Activated T-helper 17 cell treated with anti-CD3 and anti-CD28 coated beads, Interleukin-2, amount 50 U/mL, for 72 hours (primary cell): ENCODE measurements around the gene MSH6. TPM values are rescaled to one million over a fixed set of nuclear protein-coding genes. Genes with fewer than 3 reads are reported as not detected.

ENCODE experiments used
- ATAC-seq: fragments of 150-1000 bp; cut with Tn5 transposase; replicated peaks from 2 replicates; pipeline ENCODE4 v1.10.0; 2021; ENCODE audit warnings: mild to moderate bottlenecking, moderate library complexity
- H3K27ac Mint-ChIP-seq: one replicate; pipeline ENCODE4 v1.8.0; 2022; ENCODE audit warnings: mixed read lengths
- H3K27me3 Mint-ChIP-seq: one replicate; pipeline ENCODE4 v1.8.0; 2022; ENCODE audit warnings: mixed read lengths
- H3K36me3 Mint-ChIP-seq: one replicate; pipeline ENCODE4 v1.8.0; 2022; ENCODE audit warnings: low read depth, mild to moderate bottlenecking, mixed read lengths
- H3K4me1 Mint-ChIP-seq: one replicate; pipeline ENCODE4 v1.8.0; 2022; ENCODE audit warnings: mixed read lengths
- H3K4me3 Mint-ChIP-seq: one replicate; pipeline ENCODE4 v1.8.0; 2022; ENCODE audit warnings: mild to moderate bottlenecking, mixed read lengths
- H3K9me3 Mint-ChIP-seq: one replicate; pipeline ENCODE4 v1.8.0; 2022; ENCODE audit warnings: mixed read lengths
- total RNA-seq, 2 donors: library from RNA; stranded (reverse); gene quantifications; one replicate each; pipeline ENCODE4 v1.2.3, GENCODE V29; 2022

Gene MSH6, protein sequence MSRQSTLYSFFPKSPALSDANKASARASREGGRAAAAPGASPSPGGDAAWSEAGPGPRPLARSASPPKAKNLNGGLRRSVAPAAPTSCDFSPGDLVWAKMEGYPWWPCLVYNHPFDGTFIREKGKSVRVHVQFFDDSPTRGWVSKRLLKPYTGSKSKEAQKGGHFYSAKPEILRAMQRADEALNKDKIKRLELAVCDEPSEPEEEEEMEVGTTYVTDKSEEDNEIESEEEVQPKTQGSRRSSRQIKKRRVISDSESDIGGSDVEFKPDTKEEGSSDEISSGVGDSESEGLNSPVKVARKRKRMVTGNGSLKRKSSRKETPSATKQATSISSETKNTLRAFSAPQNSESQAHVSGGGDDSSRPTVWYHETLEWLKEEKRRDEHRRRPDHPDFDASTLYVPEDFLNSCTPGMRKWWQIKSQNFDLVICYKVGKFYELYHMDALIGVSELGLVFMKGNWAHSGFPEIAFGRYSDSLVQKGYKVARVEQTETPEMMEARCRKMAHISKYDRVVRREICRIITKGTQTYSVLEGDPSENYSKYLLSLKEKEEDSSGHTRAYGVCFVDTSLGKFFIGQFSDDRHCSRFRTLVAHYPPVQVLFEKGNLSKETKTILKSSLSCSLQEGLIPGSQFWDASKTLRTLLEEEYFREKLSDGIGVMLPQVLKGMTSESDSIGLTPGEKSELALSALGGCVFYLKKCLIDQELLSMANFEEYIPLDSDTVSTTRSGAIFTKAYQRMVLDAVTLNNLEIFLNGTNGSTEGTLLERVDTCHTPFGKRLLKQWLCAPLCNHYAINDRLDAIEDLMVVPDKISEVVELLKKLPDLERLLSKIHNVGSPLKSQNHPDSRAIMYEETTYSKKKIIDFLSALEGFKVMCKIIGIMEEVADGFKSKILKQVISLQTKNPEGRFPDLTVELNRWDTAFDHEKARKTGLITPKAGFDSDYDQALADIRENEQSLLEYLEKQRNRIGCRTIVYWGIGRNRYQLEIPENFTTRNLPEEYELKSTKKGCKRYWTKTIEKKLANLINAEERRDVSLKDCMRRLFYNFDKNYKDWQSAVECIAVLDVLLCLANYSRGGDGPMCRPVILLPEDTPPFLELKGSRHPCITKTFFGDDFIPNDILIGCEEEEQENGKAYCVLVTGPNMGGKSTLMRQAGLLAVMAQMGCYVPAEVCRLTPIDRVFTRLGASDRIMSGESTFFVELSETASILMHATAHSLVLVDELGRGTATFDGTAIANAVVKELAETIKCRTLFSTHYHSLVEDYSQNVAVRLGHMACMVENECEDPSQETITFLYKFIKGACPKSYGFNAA (N-terminal part only)
- total RNA-seq: 100 to 1,000 TPM in 1 of 2 donors, 10 to 100 TPM in 1; 88.9 to 121 TPM

DNA sequence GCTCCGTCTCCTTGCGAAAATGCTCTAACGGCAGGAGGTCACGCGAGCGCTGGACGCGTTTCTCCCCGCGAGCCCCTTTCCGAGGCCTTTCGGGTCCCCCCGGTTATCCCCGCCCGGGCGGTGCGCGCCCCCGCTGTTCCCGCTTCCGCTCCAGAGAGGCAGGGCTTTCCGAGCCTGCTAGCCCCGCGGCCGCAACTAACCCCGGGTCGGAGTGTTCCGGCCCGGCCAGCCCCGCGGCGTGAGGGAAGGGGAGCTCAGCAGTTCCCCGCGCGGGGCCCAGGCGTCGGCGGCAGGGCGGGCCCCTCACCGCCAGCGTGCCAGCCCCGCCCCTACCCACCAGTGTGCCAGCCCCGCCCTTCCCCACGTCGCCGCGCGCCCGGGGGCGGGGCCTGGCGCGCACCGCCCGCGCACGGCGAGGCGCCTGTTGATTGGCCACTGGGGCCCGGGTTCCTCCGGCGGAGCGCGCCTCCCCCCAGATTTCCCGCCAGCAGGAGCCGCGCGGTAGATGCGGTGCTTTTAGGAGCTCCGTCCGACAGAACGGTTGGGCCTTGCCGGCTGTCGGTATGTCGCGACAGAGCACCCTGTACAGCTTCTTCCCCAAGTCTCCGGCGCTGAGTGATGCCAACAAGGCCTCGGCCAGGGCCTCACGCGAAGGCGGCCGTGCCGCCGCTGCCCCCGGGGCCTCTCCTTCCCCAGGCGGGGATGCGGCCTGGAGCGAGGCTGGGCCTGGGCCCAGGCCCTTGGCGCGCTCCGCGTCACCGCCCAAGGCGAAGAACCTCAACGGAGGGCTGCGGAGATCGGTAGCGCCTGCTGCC lies at the start of gene MSH6:
TSS of gene MSH6 (plus strand) at position 475 of the 815 bp plus-strand sequence. CDS start at position 564, 89 bp downstream.
- no peaks in the 10 kb centered on the region for H3K9me3 Mint-ChIP-seq
- no peaks in the 10 kb centered on the region for H3K27me3 Mint-ChIP-seq
- peak; percentile 93 for ATAC-seq
- peak within 1 kb of the TSS; percentile 79 for H3K4me3 Mint-ChIP-seq
- H3K4me1 Mint-ChIP-seq: peaks cover 13% of the 10 kb centered on the region
- H3K27ac Mint-ChIP-seq: peak within 1 kb of the TSS; percentile 56
- H3K36me3 Mint-ChIP-seq: peaks cover 30% of the 10 kb centered on the region

DNA sequence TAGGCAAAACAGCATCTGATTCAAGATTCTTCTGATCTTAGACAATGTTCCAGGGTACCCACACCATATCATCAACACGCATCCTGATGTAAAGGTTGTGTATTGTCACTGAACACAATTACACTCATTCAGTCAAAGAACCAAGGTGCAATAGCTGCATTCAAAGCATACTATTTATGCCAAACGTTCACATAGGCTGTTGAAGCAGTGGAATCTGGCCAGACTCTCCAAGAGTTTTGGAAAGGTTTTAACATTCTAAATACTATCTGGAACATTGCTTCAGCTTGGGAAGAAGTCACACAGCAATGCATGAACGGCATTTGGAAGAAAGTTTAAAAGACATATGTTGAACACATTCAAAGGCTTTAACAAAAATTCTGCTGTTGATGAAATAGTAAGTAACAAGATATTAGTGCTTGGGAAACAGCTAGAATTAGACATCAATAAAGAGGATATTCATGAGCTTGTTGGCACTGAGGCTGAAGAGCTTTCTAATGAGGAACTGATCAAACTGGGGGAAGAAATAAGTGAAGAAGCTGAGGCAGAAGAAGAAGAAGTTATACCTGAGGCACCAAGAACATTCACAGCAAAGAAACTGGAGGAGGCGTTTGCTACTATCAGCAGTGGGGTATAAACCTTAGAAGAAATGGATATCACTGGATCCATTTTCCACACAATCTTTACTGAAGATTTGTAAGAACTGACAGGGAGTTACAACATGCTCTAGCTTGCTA lies 47.6 kb upstream of the MSH6 start:
- no peaks in the 10 kb centered on the region for H3K4me1 Mint-ChIP-seq
- no peak overlapping the region for H3K4me3 Mint-ChIP-seq
- H3K27ac Mint-ChIP-seq: no peak overlapping the region
- no peaks in the 10 kb centered on the region for H3K9me3 Mint-ChIP-seq
- H3K36me3 Mint-ChIP-seq: no peaks in the 10 kb centered on the region
- no peak for ATAC-seq
- peaks cover 3% of the 10 kb centered on the region for H3K27me3 Mint-ChIP-seq

DNA sequence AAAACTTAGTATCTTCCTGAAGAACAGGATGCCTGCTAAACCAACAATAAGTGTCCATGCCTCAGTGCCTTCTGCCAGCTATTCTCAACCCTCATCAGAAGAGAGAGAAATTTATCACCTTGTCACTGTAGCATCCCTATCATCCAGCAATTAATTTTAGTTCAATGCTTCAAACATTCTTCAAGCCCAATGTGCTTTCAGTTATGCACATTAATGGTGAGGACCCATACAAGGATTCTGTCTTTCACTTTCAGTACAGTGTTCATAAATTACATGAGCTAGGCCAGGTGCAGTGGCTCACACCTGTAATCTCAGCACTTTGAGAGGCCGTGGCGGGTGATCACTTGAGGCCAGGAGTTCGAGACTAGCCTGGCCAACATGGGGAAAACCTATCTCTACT lies 47.0 kb upstream of the MSH6 start:
- Mint-ChIP-seq H3K4me1 (no peaks in the 10 kb centered on the region), H3K27me3 (peaks cover 3% of the 10 kb centered on the region), H3K9me3 (no peaks in the 10 kb centered on the region), H3K4me3 (no peak overlapping the region), H3K36me3 (no peaks in the 10 kb centered on the region), H3K27ac (no peak overlapping the region)
- no peak for ATAC-seq

DNA sequence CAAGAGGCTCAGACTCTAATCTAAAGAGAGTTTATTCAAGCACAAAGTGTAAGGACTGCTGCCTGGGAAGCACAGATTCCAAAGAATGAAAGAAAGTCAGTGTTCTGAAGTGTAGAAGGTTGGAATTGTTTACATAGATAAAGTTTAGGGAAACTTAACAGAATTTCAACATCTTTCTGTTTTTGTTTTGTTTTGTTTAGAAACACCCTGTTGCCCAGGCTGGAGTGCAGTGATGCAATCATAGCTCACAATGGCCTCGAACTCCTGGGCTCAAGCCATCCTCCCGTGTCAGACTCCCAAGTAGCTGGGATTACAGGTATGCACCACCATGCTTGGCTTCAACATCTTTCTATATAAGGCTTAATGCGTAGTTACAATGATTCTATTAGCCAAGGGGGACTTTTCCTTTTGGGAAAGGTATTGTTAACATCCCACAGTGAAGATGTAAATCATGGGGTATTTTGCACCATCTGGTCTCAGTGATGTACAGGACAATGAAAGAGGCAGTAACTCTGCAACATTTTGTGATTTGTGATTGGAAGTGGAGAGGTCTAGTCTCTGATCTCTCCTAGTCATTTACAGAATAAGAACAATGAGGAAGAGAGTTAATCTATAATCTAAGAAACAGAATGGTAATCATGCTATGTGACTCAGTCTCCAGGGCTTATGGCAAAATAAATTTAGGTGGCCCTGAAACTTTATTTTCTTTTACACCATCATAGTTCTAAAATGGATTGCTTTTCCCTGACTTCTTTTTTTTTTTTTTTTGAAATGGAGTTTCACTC lies 45.6 kb upstream of the MSH6 start:
- no peaks in the 10 kb centered on the region for H3K9me3 Mint-ChIP-seq
- H3K27me3 Mint-ChIP-seq: peaks cover 3% of the 10 kb centered on the region
- H3K4me1 Mint-ChIP-seq: no peaks in the 10 kb centered on the region

DNA sequence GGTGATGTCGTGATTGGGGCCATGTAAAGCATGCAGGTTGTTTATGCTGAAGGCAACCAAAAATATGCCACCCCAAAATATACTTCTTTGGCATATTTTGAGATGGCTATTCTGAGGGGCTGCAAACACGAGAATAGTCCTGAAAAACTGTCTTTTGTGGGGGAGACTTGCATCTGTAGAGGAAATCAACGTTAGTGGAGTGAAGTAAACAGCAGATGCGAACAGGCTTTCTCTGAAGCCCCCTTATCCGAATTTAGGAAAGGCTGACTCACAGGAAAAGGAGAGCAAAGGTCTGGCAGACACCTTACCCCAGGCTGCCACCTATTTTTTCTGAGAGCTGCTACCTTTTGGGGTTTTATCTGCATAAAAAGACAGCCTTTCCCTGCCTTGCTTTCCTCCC lies 44.6 kb upstream of the MSH6 start:
- H3K4me1 Mint-ChIP-seq: no peaks in the 10 kb centered on the region
- no peak overlapping the region for H3K27ac Mint-ChIP-seq
- H3K9me3 Mint-ChIP-seq: no peaks in the 10 kb centered on the region
- peaks cover 6% of the 10 kb centered on the region for H3K27me3 Mint-ChIP-seq
- H3K4me3 Mint-ChIP-seq: no peak overlapping the region
- H3K36me3 Mint-ChIP-seq: no peaks in the 10 kb centered on the region
- ATAC-seq: no peak

More for the DNA sequence above, 45.6 kb upstream of the MSH6 start:
- ATAC-seq: no peak
- H3K27ac Mint-ChIP-seq: no peak overlapping the region
- H3K4me3 Mint-ChIP-seq: no peak overlapping the region
- H3K36me3 Mint-ChIP-seq: no peaks in the 10 kb centered on the region

DNA sequence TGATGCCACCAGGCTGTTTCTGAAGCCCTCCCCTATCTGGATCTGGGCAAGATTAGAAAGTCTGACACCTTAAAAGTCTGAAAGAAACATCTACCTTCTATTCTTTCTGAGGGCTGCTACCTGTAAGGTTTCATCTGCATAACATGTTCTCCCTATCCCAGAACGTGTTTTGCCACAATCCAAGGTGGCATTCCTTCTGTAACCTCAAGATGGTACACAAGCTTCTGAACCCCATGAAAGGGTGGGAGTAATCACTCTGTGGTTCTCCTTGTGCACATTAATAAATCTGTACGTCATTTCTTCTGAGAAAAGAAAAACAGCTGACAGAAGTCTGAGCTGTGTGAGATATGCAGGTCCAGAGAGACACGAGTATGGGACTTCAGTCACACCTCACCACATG lies 41.8 kb upstream of the MSH6 start:
- Mint-ChIP-seq H3K4me3 (no peak overlapping the region), H3K36me3 (no peaks in the 10 kb centered on the region), H3K27ac (no peak overlapping the region), H3K27me3 (peaks cover 15% of the 10 kb centered on the region), H3K9me3 (no peaks in the 10 kb centered on the region), H3K4me1 (no peaks in the 10 kb centered on the region)
- no peak for ATAC-seq

DNA sequence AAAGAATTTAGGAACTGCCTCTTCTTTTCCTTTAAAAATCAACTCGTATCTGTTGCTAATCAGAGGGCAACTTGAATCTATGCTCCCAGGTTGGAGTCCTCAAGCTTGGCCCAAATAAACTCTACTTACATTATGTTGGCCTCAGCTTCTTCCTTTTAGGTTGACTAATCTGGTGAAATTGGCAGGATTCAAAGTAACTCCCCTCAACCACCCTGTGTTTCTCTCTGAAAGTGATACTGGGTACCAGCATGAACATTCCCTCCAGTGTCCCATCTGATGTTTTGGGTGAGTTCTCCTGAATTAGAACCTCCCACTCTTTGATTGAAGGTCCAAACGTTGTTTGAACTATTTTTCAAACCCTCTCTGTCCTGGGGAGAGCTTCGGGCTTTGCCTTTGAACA lies 41.3 kb upstream of the MSH6 start:
- no peak for ATAC-seq
- no peaks in the 10 kb centered on the region for H3K36me3 Mint-ChIP-seq
- H3K4me3 Mint-ChIP-seq: no peak overlapping the region
- H3K9me3 Mint-ChIP-seq: peaks cover 2% of the 10 kb centered on the region
- H3K4me1 Mint-ChIP-seq: no peaks in the 10 kb centered on the region
- H3K27ac Mint-ChIP-seq: no peak overlapping the region
- H3K27me3 Mint-ChIP-seq: peaks cover 15% of the 10 kb centered on the region

DNA sequence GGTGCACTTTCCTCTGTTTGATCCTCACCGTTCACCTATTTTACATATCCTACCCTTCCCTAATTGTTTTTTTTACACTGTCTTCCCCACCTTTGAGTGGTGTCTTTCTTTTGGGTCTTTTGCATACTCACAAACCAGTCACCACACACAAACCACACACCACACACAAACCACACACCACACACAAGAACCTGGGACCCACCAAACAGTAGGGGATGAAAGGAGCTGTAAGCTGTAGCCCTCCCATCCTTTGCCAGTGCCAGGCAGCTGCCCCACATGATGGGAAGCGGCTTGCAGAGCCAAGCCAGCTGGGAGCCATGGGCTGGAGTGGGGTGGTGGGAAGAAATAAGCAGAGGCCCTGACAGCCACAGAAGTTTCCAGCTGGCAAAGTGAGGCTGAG lies 38.9 kb upstream of the MSH6 start:
- Mint-ChIP-seq H3K4me1 (no peaks in the 10 kb centered on the region), H3K36me3 (no peaks in the 10 kb centered on the region), H3K4me3 (no peak overlapping the region), H3K9me3 (peaks cover 9% of the 10 kb centered on the region), H3K27me3 (peaks cover 15% of the 10 kb centered on the region), H3K27ac (no peak overlapping the region)
- ATAC-seq: no peak

DNA sequence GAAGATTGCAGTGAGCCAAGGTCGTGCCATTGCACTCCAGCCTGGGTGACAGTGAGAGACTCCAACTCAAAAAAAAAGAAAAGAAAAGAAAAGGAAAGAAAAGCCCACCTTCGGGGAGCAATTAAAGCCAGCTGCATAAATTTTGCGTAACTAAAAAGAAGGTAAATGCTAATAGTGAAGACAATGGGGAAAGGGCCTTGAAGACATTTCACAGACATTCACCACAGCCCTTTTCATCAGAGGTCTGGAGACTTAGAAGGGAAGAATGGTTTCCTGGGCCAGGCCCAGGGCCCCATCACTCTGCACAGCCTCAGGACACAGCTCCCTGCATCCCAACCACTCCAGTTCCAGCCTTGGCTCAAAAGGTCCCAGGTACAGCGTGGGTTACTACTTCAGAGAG lies 35.1 kb upstream of the MSH6 start:
- Mint-ChIP-seq H3K36me3 (no peaks in the 10 kb centered on the region), H3K27me3 (peaks cover 15% of the 10 kb centered on the region), H3K27ac (no peak overlapping the region), H3K4me1 (no peaks in the 10 kb centered on the region), H3K9me3 (peaks cover 9% of the 10 kb centered on the region), H3K4me3 (no peak overlapping the region)
- no peak for ATAC-seq

DNA sequence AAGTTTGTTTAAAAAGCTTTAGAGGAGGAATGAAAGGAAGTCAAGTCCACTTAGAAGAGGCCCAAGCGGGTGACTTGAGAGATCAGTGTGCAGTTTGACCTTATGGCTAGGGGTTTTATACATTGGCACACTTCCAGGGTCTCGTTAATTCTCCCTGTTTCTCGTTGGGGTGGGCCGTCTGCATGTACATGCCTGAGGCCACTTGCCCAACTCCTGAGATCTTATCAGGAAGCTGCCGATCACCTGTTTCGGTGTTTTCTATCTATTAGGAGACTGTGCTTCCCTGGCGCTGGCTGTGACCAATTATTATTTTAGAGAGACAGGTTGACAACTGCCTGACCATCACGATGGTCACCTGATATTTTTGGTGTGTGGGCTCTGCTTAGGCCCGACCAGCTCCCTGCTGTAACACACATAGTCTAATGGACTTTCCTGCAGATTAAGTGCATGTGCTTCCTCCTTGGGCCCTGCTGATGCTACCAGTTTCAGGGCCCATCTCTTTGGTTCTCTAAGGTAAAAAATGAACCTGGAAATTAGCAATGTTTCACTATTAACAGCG lies 31.0 kb upstream of the MSH6 start:
- Mint-ChIP-seq H3K27ac (peak overlapping the region; percentile 95), H3K4me3 (peak overlapping the region; percentile 62), H3K36me3 (no peaks in the 10 kb centered on the region), H3K9me3 (peaks cover 4% of the 10 kb centered on the region), H3K4me1 (no peaks in the 10 kb centered on the region), H3K27me3 (no peaks in the 10 kb centered on the region)
- peak; percentile 28 for ATAC-seq

DNA sequence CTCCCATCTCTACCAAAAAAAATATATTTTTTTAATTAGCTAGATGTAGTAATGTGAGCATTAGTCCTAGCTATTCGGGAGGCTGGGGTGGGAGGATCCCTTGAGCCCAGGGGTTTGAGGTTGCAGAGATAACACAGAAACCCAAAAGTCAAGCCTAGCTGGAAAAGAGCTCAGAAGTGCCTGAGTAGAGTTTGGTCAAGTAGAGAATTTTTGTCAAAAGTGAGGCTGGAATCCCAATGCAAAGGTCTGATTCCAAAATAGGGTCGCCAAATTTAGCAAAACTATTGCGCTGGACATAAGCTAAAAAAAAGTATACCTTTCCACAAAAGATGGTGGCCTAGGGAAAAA lies 15.5 kb upstream of the MSH6 start:
- Mint-ChIP-seq H3K4me1 (peaks cover 5% of the 10 kb centered on the region), H3K27ac (no peak overlapping the region), H3K36me3 (no peaks in the 10 kb centered on the region), H3K9me3 (peaks cover 5% of the 10 kb centered on the region), H3K27me3 (no peaks in the 10 kb centered on the region), H3K4me3 (peak overlapping the region; percentile 47)
- no peak for ATAC-seq

DNA sequence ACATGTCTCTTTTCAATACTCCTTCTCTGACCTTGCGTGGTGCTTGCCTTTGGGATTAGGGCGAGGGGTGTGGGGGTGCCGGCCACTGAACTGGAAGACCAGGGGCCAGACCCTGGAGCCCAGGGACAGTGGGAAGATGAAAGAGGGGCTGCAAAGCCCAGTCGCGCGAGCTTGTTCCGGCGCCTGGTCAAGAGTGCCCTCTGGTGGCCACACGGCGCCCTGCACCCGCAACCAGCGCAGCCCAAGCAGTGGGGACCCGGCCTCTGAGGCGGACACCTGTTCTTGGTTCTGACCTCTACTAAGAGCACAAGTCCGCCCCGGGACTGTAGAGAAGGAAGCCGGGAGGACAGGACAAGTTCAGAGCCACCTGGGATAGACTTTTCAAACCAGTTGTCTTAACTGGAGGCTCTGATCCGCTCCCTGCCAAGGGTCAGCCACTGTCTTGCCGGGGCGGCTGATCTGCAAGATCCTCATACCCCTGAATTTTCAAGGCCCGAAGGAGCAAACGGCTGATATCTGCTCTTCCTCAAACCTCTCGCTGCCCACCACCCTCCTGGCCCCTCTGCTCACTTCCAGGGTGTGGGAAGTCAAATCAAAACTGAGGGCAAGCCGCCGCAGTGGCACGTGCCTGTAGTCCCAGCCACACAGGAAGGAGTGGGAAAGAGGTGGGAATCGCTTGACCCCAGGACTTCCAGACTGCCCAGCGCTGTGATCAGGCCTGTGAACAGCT lies 14.9 kb upstream of the MSH6 start:
- Mint-ChIP-seq H3K27me3 (no peaks in the 10 kb centered on the region), H3K27ac (no peak overlapping the region), H3K36me3 (no peaks in the 10 kb centered on the region), H3K4me3 (peak overlapping the region; percentile 47), H3K9me3 (peaks cover 5% of the 10 kb centered on the region), H3K4me1 (peaks cover 5% of the 10 kb centered on the region)
- ATAC-seq: peak; percentile 86
